Metanephros (tissue), 2 donors: Measurements from ENCODE around the gene CAPZA2. TPM values are rescaled to one million over a fixed set of nuclear protein-coding genes. Genes with fewer than 3 reads are reported as not detected.

ENCODE experiments used
- small RNA-seq: library from RNA; depleted of rRNA; stranded (forward); fragments of <200 nt; gene quantifications from one replicate; pipeline ENCODE3, GENCODE V24; 2014; ENCODE audit warnings: low replicate concordance
- total RNA-seq: library from RNA; depleted of rRNA; stranded (reverse); fragments of >200 nt; gene quantifications from one replicate; pipeline ENCODE4 v1.2.3, GENCODE V29; 2014

CAPZA2 gene
- 124 TPM for total RNA-seq

GRCh38 chr7:116862234-116862950 lies at the start of gene CAPZA2:
Gene CAPZA2 (plus strand): TSS chr7:116862587. CDS start chr7:116862612, 25 bp downstream.

GRCh38 chr7:116953372-116953905 lies 91.1 kb downstream of the CAPZA2 start, which contains the start of gene ST7:
Gene ST7 (plus strand): TSS chr7:116953501. CDS start chr7:116953541, 40 bp downstream.

Small RNA genes within 50 kb of the gene (small RNA-seq; reads per million reads assigned to genes)
- gene RF00019 (not detected), gene RF02179 (not detected), gene RF02180 (not detected), gene RF02188 (not detected), gene RNA5SP239 (not detected)

Other genes with a start within 250 kb of the CAPZA2 start
- gene MET, start 190.4 kb upstream of the CAPZA2 start, total RNA-seq, result 42.0 TPM
- gene ST7, start 90.9 kb downstream of the CAPZA2 start, total RNA-seq, result 20.7 TPM